Tibial nerve (tissue), 4 donors: ENCODE data around the gene SLC35F3. TPM values are rescaled to one million over a fixed set of nuclear protein-coding genes. Genes with fewer than 3 reads are reported as not detected.

Experiments used
- DNase-seq, 2 donors: peaks; one replicate each; pipeline ENCODE4 v3.0.0-alpha.2; 2019; ENCODE audit warnings: low spot score in 2 of 2
- H3K27ac ChIP-seq, 4 donors: fragments of 200-600 bp; sonication (generic) in 3 of 4; one replicate each; pipeline ENCODE4 v1.5.1; 2017 to 2019; ENCODE audit warnings: mild to moderate bottlenecking in 1 of 4
- H3K27me3 ChIP-seq, 2 donors: fragments of 200-600 bp; sonication (generic) in 1 of 2; one replicate each; pipeline versions ENCODE4 v1.5.1 to v1.6.0; 2017 to 2019
- H3K36me3 ChIP-seq, 3 donors: fragments of 200-600 bp; sonication (generic); one replicate each; pipeline ENCODE4 v1.5.1; 2018 to 2019
- H3K4me1 ChIP-seq, 4 donors: fragments of 200-600 bp; sonication (generic) in 3 of 4; one replicate each; pipeline ENCODE4 v1.5.1; 2017 to 2019
- H3K4me3 ChIP-seq, 4 donors: fragments of 200-600 bp; sonication (generic) in 3 of 4; one replicate each; pipeline ENCODE4 v1.5.1; 2017 to 2019; ENCODE audit warnings: mild to moderate bottlenecking in 1 of 4, moderate library complexity in 1 of 4
- H3K9me3 ChIP-seq, 4 donors: fragments of 200-600 bp; sonication (generic) in 3 of 4; one replicate each; pipeline ENCODE4 v1.5.1; 2017 to 2019
- EP300 ChIP-seq, 2 donors: sonication (generic); formaldehyde crosslinking; IDR thresholded peaks; one replicate each; pipeline ENCODE4 v1.6.1; 2017; ENCODE audit warnings: antibody characterized with exemption in 2 of 2, mild to moderate bottlenecking in 1 of 2
- POLR2A ChIP-seq, 2 donors: fragments of 450-650 bp; IDR thresholded peaks; one replicate each; pipeline ENCODE4 v1.6.1; 2017; ENCODE audit warnings: antibody characterized with exemption in 2 of 2, mild to moderate bottlenecking in 2 of 2, moderate library complexity in 2 of 2
- WGBS, 2 donors: methylation state at CpG; one replicate each; pipeline ENCODE4 v1.1.5; 2018; 5-methylcytosine and 5-hydroxymethylcytosine counted together
- total RNA-seq, 4 donors: library from RNA; depleted of rRNA; stranded (reverse); fragments of >200 nt; gene quantifications; one replicate each; pipeline ENCODE4 v1.1.0, GENCODE V29; 2016
- TF ChIP-seq, protein P1 (sequence below), 5 experiments: fragments of 200-600 bp in 3 of 5; fragments of 450-650 bp in 2 of 5; sonication (generic) in 3 of 5; IDR thresholded peaks; one replicate each; pipeline ENCODE4 v1.5.1; 2016 to 2019; ENCODE audit warnings: antibody characterized with exemption in 5 of 5, mild to moderate bottlenecking in 3 of 5, moderate library complexity in 2 of 5

The SLC35F3 gene
- total RNA-seq, 4 donors from 2014 or later: 0.90 TPM; not detected in 3

DNA sequence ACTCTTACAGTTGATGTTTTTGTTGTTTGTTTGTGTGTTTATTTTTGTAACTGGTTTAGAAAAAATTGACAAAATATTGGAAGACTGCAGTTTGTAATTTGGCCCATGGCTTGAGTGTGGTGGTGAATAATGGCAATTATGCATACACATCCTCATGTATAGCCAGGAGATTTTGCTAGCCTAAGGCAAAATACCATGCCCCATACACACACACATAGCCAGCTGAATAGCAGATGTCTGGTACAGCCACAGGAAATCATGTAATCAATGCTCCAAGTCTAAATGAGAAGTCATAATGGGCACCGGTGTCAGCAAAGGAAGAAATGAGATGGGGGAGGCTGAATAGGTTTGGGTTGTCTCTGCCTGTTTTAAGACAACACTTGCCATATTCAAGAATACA is 333.6 kb downstream of the SLC35F3 start:
- no peak for DNase-seq
- H3K27me3 ChIP-seq: no peaks in the 10 kb centered on the region
- WGBS, 2 donors: 39 to 56% methylated on average over 1 of the region's 1 CpG
- H3K27ac ChIP-seq: no peak overlapping the region
- no peak overlapping the region for H3K4me3 ChIP-seq
- peaks cover 0 to 6% (median 0%) of the 10 kb centered on the region in 4 donors for H3K9me3 ChIP-seq
- H3K4me1 ChIP-seq: no peaks in the 10 kb centered on the region
- H3K36me3 ChIP-seq: no peaks in the 10 kb centered on the region
- TF ChIP-seq, protein P1, sequence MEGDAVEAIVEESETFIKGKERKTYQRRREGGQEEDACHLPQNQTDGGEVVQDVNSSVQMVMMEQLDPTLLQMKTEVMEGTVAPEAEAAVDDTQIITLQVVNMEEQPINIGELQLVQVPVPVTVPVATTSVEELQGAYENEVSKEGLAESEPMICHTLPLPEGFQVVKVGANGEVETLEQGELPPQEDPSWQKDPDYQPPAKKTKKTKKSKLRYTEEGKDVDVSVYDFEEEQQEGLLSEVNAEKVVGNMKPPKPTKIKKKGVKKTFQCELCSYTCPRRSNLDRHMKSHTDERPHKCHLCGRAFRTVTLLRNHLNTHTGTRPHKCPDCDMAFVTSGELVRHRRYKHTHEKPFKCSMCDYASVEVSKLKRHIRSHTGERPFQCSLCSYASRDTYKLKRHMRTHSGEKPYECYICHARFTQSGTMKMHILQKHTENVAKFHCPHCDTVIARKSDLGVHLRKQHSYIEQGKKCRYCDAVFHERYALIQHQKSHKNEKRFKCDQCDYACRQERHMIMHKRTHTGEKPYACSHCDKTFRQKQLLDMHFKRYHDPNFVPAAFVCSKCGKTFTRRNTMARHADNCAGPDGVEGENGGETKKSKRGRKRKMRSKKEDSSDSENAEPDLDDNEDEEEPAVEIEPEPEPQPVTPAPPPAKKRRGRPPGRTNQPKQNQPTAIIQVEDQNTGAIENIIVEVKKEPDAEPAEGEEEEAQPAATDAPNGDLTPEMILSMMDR (IDR thresholded peaks at IDR 0.05): no peak
- no peak for TF ChIP-seq POLR2A (IDR thresholded peaks at IDR 0.05)
- TF ChIP-seq EP300 (IDR thresholded peaks at IDR 0.05): no peak

DNA sequence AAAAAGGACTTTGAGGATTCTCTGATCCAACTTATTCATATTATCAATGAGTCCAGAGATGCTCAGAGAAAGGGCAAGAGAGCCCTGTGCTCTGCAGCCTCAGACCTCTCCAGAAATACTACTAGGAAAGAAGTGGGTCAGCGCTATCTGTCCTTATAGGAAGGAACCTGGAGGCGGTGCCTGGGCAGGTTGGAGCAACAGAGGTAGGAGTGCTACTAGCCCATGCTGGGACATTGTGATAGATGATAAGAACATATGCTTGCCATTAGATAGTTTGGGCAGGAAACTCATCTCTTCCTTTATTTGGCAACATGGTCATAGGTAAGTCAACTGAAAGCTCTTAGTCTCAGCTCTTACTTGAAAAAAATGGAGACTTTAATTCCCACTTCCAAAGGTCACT is 335.0 kb downstream of the SLC35F3 start:
- no peak overlapping the region for H3K27ac ChIP-seq
- H3K4me1 ChIP-seq: no peaks in the 10 kb centered on the region
- H3K4me3 ChIP-seq: no peak overlapping the region
- H3K36me3 ChIP-seq: no peaks in the 10 kb centered on the region
- 91% methylated on average over 2 of the region's 2 CpGs for WGBS, 2 donors
- no peak for DNase-seq
- H3K9me3 ChIP-seq: peaks cover 0 to 6% (median 0%) of the 10 kb centered on the region in 4 donors
- H3K27me3 ChIP-seq: no peaks in the 10 kb centered on the region
- no peak for TF ChIP-seq POLR2A (IDR thresholded peaks at IDR 0.05)
- TF ChIP-seq, protein P1 (IDR thresholded peaks at IDR 0.05): no peak
- no peak for TF ChIP-seq EP300 (IDR thresholded peaks at IDR 0.05)

DNA sequence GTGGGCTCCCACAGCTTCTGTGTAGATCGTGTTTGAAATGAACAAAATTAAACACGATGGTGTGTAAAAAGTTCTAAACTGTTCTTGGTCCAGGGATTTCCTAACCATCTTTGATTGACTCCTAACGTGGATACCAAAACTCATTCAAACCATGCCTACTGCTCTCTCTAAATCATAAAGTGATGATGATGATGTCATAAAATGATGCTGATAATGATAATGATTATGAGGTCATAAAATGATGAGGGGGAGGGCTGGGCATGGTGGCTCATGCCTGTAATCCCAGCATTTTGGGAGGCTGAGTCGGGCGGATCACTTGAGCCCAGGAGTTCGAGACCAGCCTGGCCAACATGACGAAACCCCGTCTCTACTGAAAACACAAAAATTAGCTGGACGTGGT is 335.5 kb downstream of the SLC35F3 start:
- TF ChIP-seq POLR2A (IDR thresholded peaks at IDR 0.05) (no peak), EP300 (IDR thresholded peaks at IDR 0.05) (no peak)
- TF ChIP-seq, protein P1 (IDR thresholded peaks at IDR 0.05): no peak
- WGBS, 2 donors: 94% methylated on average over 9 of the region's 9 CpGs

DNA sequence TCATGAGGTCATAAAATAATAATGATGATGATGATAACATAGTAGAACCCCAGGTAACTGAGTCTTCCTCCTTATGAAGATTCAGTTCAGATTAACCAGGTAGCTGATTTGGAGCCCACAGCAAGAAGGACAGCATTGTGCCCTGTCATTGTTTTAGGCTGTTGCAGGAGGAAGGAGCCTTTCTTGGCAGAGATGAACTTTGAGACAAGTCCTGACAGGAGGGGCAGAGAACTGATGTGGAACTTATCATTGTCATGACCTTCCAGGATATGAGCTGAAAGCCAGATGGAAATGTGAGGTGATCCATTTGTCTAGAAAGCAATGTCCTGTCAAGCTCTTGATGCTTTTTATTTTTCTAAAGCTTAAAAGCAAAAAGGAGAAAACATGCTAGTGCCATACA is 336.2 kb downstream of the SLC35F3 start:
- Histone ChIP-seq H3K4me3 (no peak overlapping the region), H3K27me3 (no peaks in the 10 kb centered on the region), H3K4me1 (no peaks in the 10 kb centered on the region), H3K36me3 (no peaks in the 10 kb centered on the region), H3K9me3 (peaks cover 0 to 6% (median 0%) of the 10 kb centered on the region in 4 donors), H3K27ac (no peak overlapping the region)
- no peak for DNase-seq
- TF ChIP-seq, protein P1 (IDR thresholded peaks at IDR 0.05): no peak
- TF ChIP-seq POLR2A (IDR thresholded peaks at IDR 0.05) (no peak), EP300 (IDR thresholded peaks at IDR 0.05) (no peak)

More for the DNA sequence above, 335.5 kb downstream of the SLC35F3 start:
- no peaks in the 10 kb centered on the region for H3K27me3 ChIP-seq
- no peaks in the 10 kb centered on the region for H3K36me3 ChIP-seq
- peaks cover 0 to 6% (median 0%) of the 10 kb centered on the region in 4 donors for H3K9me3 ChIP-seq
- no peak overlapping the region for H3K4me3 ChIP-seq
- no peak for DNase-seq
- no peaks in the 10 kb centered on the region for H3K4me1 ChIP-seq
- H3K27ac ChIP-seq: no peak overlapping the region

DNA sequence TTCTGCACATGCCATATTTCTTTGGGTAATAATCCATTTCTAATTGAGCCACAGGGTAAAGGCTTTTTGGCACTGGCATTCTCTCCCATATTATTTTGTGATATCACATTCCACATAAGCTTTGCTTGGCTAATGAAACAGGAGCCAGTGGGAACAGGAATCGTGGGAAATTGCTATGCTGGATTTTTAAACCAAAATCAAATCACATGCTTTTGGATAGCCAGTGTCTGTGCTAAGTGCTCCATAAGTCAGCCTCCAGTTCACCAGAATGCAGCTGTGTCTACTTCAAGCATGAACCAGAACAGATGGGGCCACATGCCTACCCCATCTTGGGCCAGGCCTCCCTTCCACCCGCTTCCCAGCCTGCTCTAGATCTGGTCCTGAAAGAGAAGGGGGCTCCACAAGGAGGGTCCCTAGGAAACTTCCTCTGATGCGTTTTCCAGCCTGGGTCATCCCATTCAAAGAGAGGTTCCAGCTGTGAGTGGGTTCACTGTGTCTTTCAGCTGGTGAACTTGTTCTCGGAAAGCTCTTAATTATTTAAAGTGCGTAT is 337.5 kb downstream of the SLC35F3 start:
- no peak for DNase-seq
- Histone ChIP-seq H3K9me3 (peaks cover 0 to 6% (median 0%) of the 10 kb centered on the region in 4 donors), H3K4me3 (no peak overlapping the region), H3K27me3 (no peaks in the 10 kb centered on the region), H3K27ac (no peak overlapping the region), H3K36me3 (no peaks in the 10 kb centered on the region), H3K4me1 (no peaks in the 10 kb centered on the region)
- 88 to 90% methylated on average over 5 of the region's 5 CpGs for WGBS, 2 donors
- TF ChIP-seq, protein P1 (IDR thresholded peaks at IDR 0.05): no peak
- no peak for TF ChIP-seq EP300 (IDR thresholded peaks at IDR 0.05)
- TF ChIP-seq POLR2A (IDR thresholded peaks at IDR 0.05): no peak
